Type B pancreatic cell (in vitro differentiated cells): Measurements from ENCODE around the gene EHF. TPM values are rescaled to one million over a fixed set of nuclear protein-coding genes. Genes with fewer than 3 reads are reported as not detected.

Experiments used
- DNase-seq: peaks from one replicate; pipeline ENCODE4 v3.0.0; 2021; ENCODE audit warnings: mixed read lengths; ENCODE audit not compliant: unreplicated experiment; ENCODE audit errors: extremely low spot score
- H3K27ac Mint-ChIP-seq: 2 replicates; pipeline ENCODE4 v1.8.0; 2021; ENCODE audit warnings: mild to moderate bottlenecking, mixed read lengths
- H3K27me3 Mint-ChIP-seq: 2 replicates; pipeline ENCODE4 v1.8.0; 2021; ENCODE audit warnings: mixed read lengths
- H3K36me3 Mint-ChIP-seq: 2 replicates; pipeline ENCODE4 v1.8.0; 2021; ENCODE audit warnings: mixed read lengths
- H3K4me1 Mint-ChIP-seq: one replicate; pipeline ENCODE4 v1.8.0; 2021; ENCODE audit warnings: mixed read lengths; ENCODE audit not compliant: unreplicated experiment
- H3K4me3 Mint-ChIP-seq: 2 replicates; pipeline ENCODE4 v1.8.0; 2021; ENCODE audit warnings: mild to moderate bottlenecking, mixed read lengths
- H3K9me3 Mint-ChIP-seq: 2 replicates; pipeline ENCODE4 v1.8.0; 2021; ENCODE audit warnings: mixed read lengths
- CTCF ChIP-seq: fragments of 200-600 bp; sonication (generic); conservative IDR thresholded peaks from 2 replicates; pipeline ENCODE4 v1.5.0; 2021; ENCODE audit warnings: antibody characterized with exemption, mild to moderate bottlenecking
- long read RNA-seq: library from polyadenylated mRNA; unstranded; transcript quantifications from one replicate; pipeline ENCODE4 v2.0.0, GENCODE V29; 2020
- total RNA-seq: library from RNA; stranded (reverse); gene quantifications from 2 replicates; pipeline ENCODE4 v1.2.1, GENCODE V29; 2021; ENCODE audit warnings: low replicate concordance

EHF gene
- total RNA-seq = 31.5 and 44.8 TPM in 2 replicates
- long read RNA-seq, transcript EHF-201 (9 exons, 3,150 nt) = major isoform, 21 of 51 reads
- long read RNA-seq, partial matches to known transcripts = 6 of 51 reads
- long read RNA-seq, other reads (novel, unspliced or antisense) = 24 of 51 reads

GRCh38 chr11:34620820-34621792 lies at the start of gene EHF:
EHF (plus strand) TSS chr11:34621093; CDS start chr11:34642631, 21,538 bp downstream.
- no peak for TF ChIP-seq CTCF
- Mint-ChIP-seq H3K9me3 (no peaks in the 10 kb centered on the region), H3K4me1 (peaks cover 9% of the 10 kb centered on the region), H3K27me3 (no peaks in the 10 kb centered on the region), H3K4me3 (peak within 1 kb of the TSS; percentile 79), H3K27ac (peak within 1 kb of the TSS; percentile 92), H3K36me3 (no peaks in the 10 kb centered on the region)
- no peak for DNase-seq

- no peaks in the 10 kb centered on the region for H3K9me3 Mint-ChIP-seq
- no peak overlapping the region for H3K27ac Mint-ChIP-seq
- no peak for TF ChIP-seq CTCF
- no peaks in the 10 kb centered on the region for H3K36me3 Mint-ChIP-seq
- H3K4me3 Mint-ChIP-seq = no peak overlapping the region
- DNase-seq = no peak
- no peaks in the 10 kb centered on the region for H3K4me1 Mint-ChIP-seq
- peaks cover 16% of the 10 kb centered on the region for H3K27me3 Mint-ChIP-seq
Observed at GRCh38 chr11:34573537-34573936, 47.4 kb upstream of the EHF start.

GRCh38 chr11:34575261-34575660 lies 45.6 kb upstream of the EHF start:
- H3K27ac Mint-ChIP-seq = no peak overlapping the region
- H3K27me3 Mint-ChIP-seq = peaks cover 25% of the 10 kb centered on the region
- no peaks in the 10 kb centered on the region for H3K9me3 Mint-ChIP-seq
- no peaks in the 10 kb centered on the region for H3K4me1 Mint-ChIP-seq
- no peak for DNase-seq
- no peaks in the 10 kb centered on the region for H3K36me3 Mint-ChIP-seq
- no peak overlapping the region for H3K4me3 Mint-ChIP-seq
- TF ChIP-seq CTCF = no peak

GRCh38 chr11:34575671-34576070 lies 45.2 kb upstream of the EHF start:
- Mint-ChIP-seq H3K4me3 (no peak overlapping the region), H3K4me1 (no peaks in the 10 kb centered on the region), H3K9me3 (no peaks in the 10 kb centered on the region), H3K27me3 (peaks cover 27% of the 10 kb centered on the region), H3K27ac (no peak overlapping the region), H3K36me3 (no peaks in the 10 kb centered on the region)
- DNase-seq = no peak
- no peak for TF ChIP-seq CTCF

GRCh38 chr11:34576331-34576730 lies 44.6 kb upstream of the EHF start:
- no peak overlapping the region for H3K27ac Mint-ChIP-seq
- DNase-seq = no peak
- H3K4me1 Mint-ChIP-seq = no peaks in the 10 kb centered on the region
- TF ChIP-seq CTCF = no peak
- H3K27me3 Mint-ChIP-seq = peaks cover 29% of the 10 kb centered on the region
- no peaks in the 10 kb centered on the region for H3K9me3 Mint-ChIP-seq
- H3K4me3 Mint-ChIP-seq = no peak overlapping the region
- H3K36me3 Mint-ChIP-seq = no peaks in the 10 kb centered on the region
